ENCODE results near the gene DHRS13. TPM values are rescaled to one million over a fixed set of nuclear protein-coding genes. Genes with fewer than 3 reads are reported as not detected.

The DHRS13 gene
- total RNA-seq, 1 experiment from 2014 or later = 28.5 TPM

DNA sequence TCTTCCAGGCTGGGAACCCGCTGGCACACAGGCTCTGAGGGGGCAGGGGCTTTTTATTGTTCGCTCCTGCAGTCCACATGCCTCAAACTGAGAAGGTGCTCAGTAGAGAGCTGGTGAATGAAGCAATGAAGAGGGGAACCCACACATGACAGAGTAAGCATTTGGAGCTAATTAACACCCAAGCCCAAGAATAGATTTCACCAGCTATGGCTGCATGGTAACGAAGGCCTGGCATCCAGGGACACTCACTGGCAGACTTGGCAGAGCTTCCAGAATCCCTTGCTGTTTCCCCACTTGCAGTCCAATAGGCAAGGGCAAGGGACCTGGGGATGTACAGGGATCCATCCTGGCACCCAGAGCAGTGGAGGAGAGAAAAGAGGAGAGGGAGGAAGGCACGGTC is 17.5 kb downstream of the DHRS13 start:
- Mint-ChIP-seq H3K4me1 (peaks cover 7% of the 10 kb centered on the region), H3K27ac (no peak overlapping the region), H3K9me3 (no peaks in the 10 kb centered on the region), H3K4me3 (no peak overlapping the region), H3K27me3 (ENCODE audit: low read depth) (no peaks in the 10 kb centered on the region), H3K36me3 (peaks cover 20% of the 10 kb centered on the region)
- DNase-seq (ENCODE audit: low spot score) (no peak), ATAC-seq (no peak)
- ChIA-PET CTCF (interaction anchor here (2.1 kb wide), 1 partner anchor 122 kb away, joined by 8 read pairs; no protein-coding TSS in a partner anchor), POLR2A (no interaction called here)
- no peak for TF ChIP-seq CBFB (CRISPR knock-in tag; IDR thresholded peaks at IDR 0.05; ENCODE audit: low read depth)

GRCh38 chr17:28883967-28884702 is 18.7 kb downstream of the DHRS13 start:
- no peak for TF ChIP-seq TEAD1 (CRISPR knock-in tag; IDR thresholded peaks at IDR 0.05)
- TF ChIP-seq FOXP1 (CRISPR knock-in tag; IDR thresholded peaks at IDR 0.05; ENCODE audit: borderline replicate concordance) = no peak
- TF ChIP-seq JAZF1 (CRISPR knock-in tag; IDR thresholded peaks at IDR 0.05) = no peak
- TF ChIP-seq MLX (CRISPR knock-in tag; IDR thresholded peaks at IDR 0.05) = no peak
- no peak for TF ChIP-seq ZBTB21 (CRISPR knock-in tag; IDR thresholded peaks at IDR 0.05; ENCODE audit: borderline replicate concordance)
- no peak for TF ChIP-seq HMGA2 (CRISPR knock-in tag; IDR thresholded peaks at IDR 0.05)
- TF ChIP-seq ATF6 (CRISPR knock-in tag; IDR thresholded peaks at IDR 0.05) = no peak
- ATAC-seq (no peak), DNase-seq (ENCODE audit: low spot score) (no peak)
- ChIA-PET POLR2A (no interaction called here), CTCF (interaction anchor here (1.1 to 1.8 kb wide), 3 partner anchors 35 to 233 kb away, joined by 3 to 11 read pairs (median 4); no protein-coding TSS in a partner anchor)
- Mint-ChIP-seq H3K36me3 (peaks cover 25% of the 10 kb centered on the region), H3K27ac (no peak overlapping the region), H3K27me3 (ENCODE audit: low read depth) (no peaks in the 10 kb centered on the region), H3K4me3 (no peak overlapping the region), H3K4me1 (peaks cover 8% of the 10 kb centered on the region), H3K9me3 (no peaks in the 10 kb centered on the region)

- no peak overlapping the region for H3K27ac Mint-ChIP-seq
- TF ChIP-seq ZNF532 (CRISPR knock-in tag; IDR thresholded peaks at IDR 0.05; ENCODE audit: borderline replicate concordance) (no peak), SOX15 (CRISPR knock-in tag; IDR thresholded peaks at IDR 0.05) (no peak), TEAD4 (CRISPR knock-in tag; IDR thresholded peaks at IDR 0.05) (no peak)
- CTCF ChIA-PET = interaction anchor here (0.6 to 1.9 kb wide), 6 partner anchors 14 to 155 kb away, joined by 3 to 12 read pairs (median 4); partner anchors contain the start of gene TLCD1
Measured at GRCh38 chr17:28882154-28882895, 20.6 kb downstream of the DHRS13 start.

More at GRCh38 chr17:28882154-28882895, 20.6 kb downstream of the DHRS13 start:
- DNase-seq (ENCODE audit: low spot score) (no peak), ATAC-seq (no peak)
- POLR2A ChIA-PET = interaction anchor here (0.9 to 1.2 kb wide), 2 partner anchors 22 to 156 kb away, joined by 3 read pairs; no protein-coding TSS in a partner anchor
- H3K9me3 Mint-ChIP-seq = peaks cover 2% of the 10 kb centered on the region
- H3K36me3 Mint-ChIP-seq = peaks cover 34% of the 10 kb centered on the region
- H3K4me3 Mint-ChIP-seq = no peak overlapping the region
- no peaks in the 10 kb centered on the region; the same call in 1 of the 2 replicates for H3K27me3 Mint-ChIP-seq (ENCODE audit: low read depth)
- peaks cover 12% of the 10 kb centered on the region for H3K4me1 Mint-ChIP-seq
